ENCODE results near the gene TMEM44.

DNA sequence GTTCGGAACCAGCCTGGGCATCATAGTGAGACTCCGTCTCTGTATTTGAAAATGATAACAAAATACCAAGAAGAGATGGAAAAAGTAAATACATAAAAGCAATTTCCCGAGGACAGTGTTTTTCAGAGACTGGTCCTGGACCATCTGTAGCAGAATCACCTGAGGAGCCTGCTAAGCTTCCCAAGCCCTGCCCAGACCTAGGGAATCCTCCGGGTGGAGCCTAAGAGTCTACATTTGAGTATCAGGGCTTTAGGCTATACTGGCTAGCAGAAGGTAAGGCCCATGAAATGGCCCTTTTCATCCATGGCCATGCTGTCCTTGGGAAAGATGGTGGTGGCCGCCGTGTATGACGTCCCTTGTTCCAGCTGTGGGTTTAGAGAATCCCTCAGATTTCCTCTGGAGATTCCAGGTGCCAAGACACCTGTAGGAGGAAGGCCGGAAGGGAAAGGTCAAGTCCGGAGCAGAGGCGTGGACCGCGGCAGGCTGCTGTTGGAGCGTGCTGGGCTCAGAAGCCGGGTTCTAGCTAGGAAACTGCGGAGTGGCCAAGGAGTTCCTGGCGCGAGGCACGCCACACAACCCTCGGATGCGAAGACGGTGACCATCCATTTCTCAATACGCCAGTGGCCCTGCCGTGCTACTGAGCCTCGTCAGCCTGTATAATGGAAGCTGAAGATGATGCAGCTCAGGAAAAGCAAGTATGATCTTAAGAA is 50.9 kb downstream of the TMEM44 start:
- TF ChIP-seq, protein P1, sequence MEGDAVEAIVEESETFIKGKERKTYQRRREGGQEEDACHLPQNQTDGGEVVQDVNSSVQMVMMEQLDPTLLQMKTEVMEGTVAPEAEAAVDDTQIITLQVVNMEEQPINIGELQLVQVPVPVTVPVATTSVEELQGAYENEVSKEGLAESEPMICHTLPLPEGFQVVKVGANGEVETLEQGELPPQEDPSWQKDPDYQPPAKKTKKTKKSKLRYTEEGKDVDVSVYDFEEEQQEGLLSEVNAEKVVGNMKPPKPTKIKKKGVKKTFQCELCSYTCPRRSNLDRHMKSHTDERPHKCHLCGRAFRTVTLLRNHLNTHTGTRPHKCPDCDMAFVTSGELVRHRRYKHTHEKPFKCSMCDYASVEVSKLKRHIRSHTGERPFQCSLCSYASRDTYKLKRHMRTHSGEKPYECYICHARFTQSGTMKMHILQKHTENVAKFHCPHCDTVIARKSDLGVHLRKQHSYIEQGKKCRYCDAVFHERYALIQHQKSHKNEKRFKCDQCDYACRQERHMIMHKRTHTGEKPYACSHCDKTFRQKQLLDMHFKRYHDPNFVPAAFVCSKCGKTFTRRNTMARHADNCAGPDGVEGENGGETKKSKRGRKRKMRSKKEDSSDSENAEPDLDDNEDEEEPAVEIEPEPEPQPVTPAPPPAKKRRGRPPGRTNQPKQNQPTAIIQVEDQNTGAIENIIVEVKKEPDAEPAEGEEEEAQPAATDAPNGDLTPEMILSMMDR (IDR thresholded peaks at IDR 0.05 in 8 of 11, conservative IDR thresholded peaks at IDR 0.05 in 3 of 11): no peak
- TF ChIP-seq POLR2A (IDR thresholded peaks at IDR 0.05): no peak
